Left lung (tissue), 14 donors: ENCODE measurements around the gene SMPX. TPM values are rescaled to one million over a fixed set of nuclear protein-coding genes. Genes with fewer than 3 reads are reported as not detected.

Experiments
- ATAC-seq: fragments of 200-7000 bp; cut with Tn5 transposase; one replicate; pipeline ENCODE4 v1.9.1; 2020; ENCODE audit warnings: moderate library complexity
- DNase-seq, 4 donors: peaks; one replicate each; pipeline ENCODE4 v3.0.0-alpha.2; 2013 to 2020
- H3K27ac ChIP-seq, 2 donors: fragments of 200-600 bp; sonication (generic) in 1 of 2; one replicate each; pipeline versions ENCODE4 v1.5.0 to v1.8.0; 2020 to 2021
- H3K27me3 ChIP-seq, 2 donors: fragments of 200-600 bp; sonication (generic) in 1 of 2; one replicate each; pipeline versions ENCODE4 v1.5.0 to v1.8.0; 2020 to 2021
- H3K36me3 ChIP-seq, 2 donors: fragments of 200-600 bp; sonication (generic) in 1 of 2; one replicate each; pipeline versions ENCODE4 v1.5.0 to v1.8.0; 2020 to 2021
- H3K4me1 ChIP-seq, 2 donors: fragments of 200-600 bp; one replicate each; pipeline ENCODE4 v1.8.0; 2021
- H3K4me3 ChIP-seq, 2 donors: fragments of 200-600 bp; sonication (generic) in 1 of 2; one replicate each; pipeline versions ENCODE4 v1.5.0 to v1.8.0; 2020 to 2021; ENCODE audit warnings: mild to moderate bottlenecking in 1 of 2
- H3K9me3 ChIP-seq, 2 donors: fragments of 200-600 bp; sonication (generic) in 1 of 2; one replicate each; pipeline versions ENCODE4 v1.5.0 to v1.8.0; 2020 to 2021
- CTCF ChIP-seq, 2 donors: fragments of 200-600 bp; sonication (generic) in 1 of 2; IDR thresholded peaks; one replicate each; pipeline versions ENCODE4 v1.5.0 to v1.8.0; 2021; ENCODE audit warnings: antibody characterized with exemption in 2 of 2
- intact Hi-C, 2 donors: fragments of 100-400 bp; cut with DNase I; formaldehyde crosslinking; loops; one replicate each; pipeline versions ENCODE4 v1.11.2 to v1.14.2; 2022
- long read RNA-seq, 12 donors: library from polyadenylated mRNA in 2 of 12; unstranded in 2 of 12; transcript quantifications; one replicate each; pipeline ENCODE4 v2.0.0 and lab custom pipeline, GENCODE V29; 2019 to 2026
- polyA plus RNA-seq, 6 donors: library from polyadenylated mRNA; unstranded; fragments of 120-200 nt; gene quantifications; one replicate each; pipeline ENCODE4 v1.2.1, GENCODE V29; 2013; ENCODE audit not compliant: insufficient read length in 6 of 6
- total RNA-seq, 2 donors: library from RNA; stranded (reverse); fragmentation: NEBNext Ultra II Directional; extraction: Animal tissue kit (Norgen Biotek cat#: 25700); gene quantifications; one replicate each; pipeline ENCODE4 v1.2.1, GENCODE V29; 2021
- donor health status: DM: no; HTN: yes; CAD: no.
- donor health status: DM: no; HTN: no; CAD: no.

The SMPX gene
- not detected for total RNA-seq
- polyA plus RNA-seq: 1 to 10 TPM; 3.2 to 10.0 (median 7.7) TPM
- long read RNA-seq, donor 1, partial matches to known transcripts: 0 of 4 reads
- long read RNA-seq, donor 1, other reads (novel, unspliced or antisense): 0 of 4 reads
- long read RNA-seq, donor 2, partial matches to known transcripts: 0 of 2 reads
- long read RNA-seq, donor 2, other reads (novel, unspliced or antisense): 0 of 2 reads
- long read RNA-seq, donor 3, partial matches to known transcripts: 0 of 1 reads
- long read RNA-seq, donor 3, other reads (novel, unspliced or antisense): 0 of 1 reads
- long read RNA-seq, donor 4: 0 reads
- long read RNA-seq, donor 5, partial matches to known transcripts: 0 of 3 reads
- long read RNA-seq, donor 5, other reads (novel, unspliced or antisense): 0 of 3 reads
- long read RNA-seq, donor 6, partial matches to known transcripts: 0 of 3 reads
- long read RNA-seq, donor 6, other reads (novel, unspliced or antisense): 0 of 3 reads
- long read RNA-seq, donor 7, partial matches to known transcripts: 0 of 2 reads
- long read RNA-seq, donor 7, other reads (novel, unspliced or antisense): 0 of 2 reads
- long read RNA-seq, donor 8, partial matches to known transcripts: 0 of 4 reads
- long read RNA-seq, donor 8, other reads (novel, unspliced or antisense): 0 of 4 reads
- long read RNA-seq, donor 9: 0 reads
- long read RNA-seq, donor 10: 0 reads
- long read RNA-seq, donor 11: 0 reads
- long read RNA-seq, donor 12, partial matches to known transcripts: 0 of 4 reads
- long read RNA-seq, donor 12, other reads (novel, unspliced or antisense): 0 of 4 reads

- DNase-seq (no peak), ATAC-seq (no peak)
- H3K4me1 ChIP-seq: no peaks in the 10 kb centered on the region
- H3K9me3 ChIP-seq: no peaks in the 10 kb centered on the region
- no peaks in the 10 kb centered on the region for H3K27me3 ChIP-seq
- no peak within 1 kb of the TSS for H3K27ac ChIP-seq
- no peak for TF ChIP-seq CTCF (IDR thresholded peaks at IDR 0.05)
- no peak within 1 kb of the TSS for H3K4me3 ChIP-seq
- intact Hi-C loops: no loop called here
- H3K36me3 ChIP-seq: no peaks in the 10 kb centered on the region
These were observed at the start of gene SMPX for GRCh38 chrX:21757960-21758359. SMPX (minus strand) TSS chrX:21758116; CDS start chrX:21754290, 3,826 bp downstream.

- H3K9me3 ChIP-seq: no peaks in the 10 kb centered on the region
- ATAC-seq (no peak), DNase-seq (no peak)
- no peak overlapping the region for H3K4me3 ChIP-seq
- intact Hi-C loops: no loop called here
- no peaks in the 10 kb centered on the region for H3K36me3 ChIP-seq
- H3K27ac ChIP-seq: no peak overlapping the region
- H3K27me3 ChIP-seq: no peaks in the 10 kb centered on the region
- H3K4me1 ChIP-seq: no peaks in the 10 kb centered on the region
- no peak for TF ChIP-seq CTCF (IDR thresholded peaks at IDR 0.05)
These were observed 48.8 kb upstream of the SMPX start for GRCh38 chrX:21806691-21807090.

GRCh38 chrX:21802839-21803238 is 44.9 kb upstream of the SMPX start:
- H3K27ac ChIP-seq: no peak overlapping the region
- no peak for ATAC-seq
- no peaks in the 10 kb centered on the region for H3K9me3 ChIP-seq
- DNase-seq: no peak
- TF ChIP-seq CTCF (IDR thresholded peaks at IDR 0.05): no peak
- H3K27me3 ChIP-seq: no peaks in the 10 kb centered on the region
- intact Hi-C loops: no loop called here
- H3K4me3 ChIP-seq: no peak overlapping the region
- H3K36me3 ChIP-seq: no peaks in the 10 kb centered on the region
- no peaks in the 10 kb centered on the region for H3K4me1 ChIP-seq

GRCh38 chrX:21802054-21802670 is 44.2 kb upstream of the SMPX start:
- no peak for TF ChIP-seq CTCF (IDR thresholded peaks at IDR 0.05)
- no peaks in the 10 kb centered on the region for H3K27me3 ChIP-seq
- intact Hi-C loops: no loop called here

GRCh38 chrX:21800344-21800770 is 42.4 kb upstream of the SMPX start:
- no peak overlapping the region for H3K4me3 ChIP-seq
- H3K27me3 ChIP-seq: no peaks in the 10 kb centered on the region
- no peak overlapping the region for H3K27ac ChIP-seq
- TF ChIP-seq CTCF (IDR thresholded peaks at IDR 0.05): no peak
- intact Hi-C loops: no loop called here
- no peaks in the 10 kb centered on the region for H3K36me3 ChIP-seq
- ATAC-seq (no peak), DNase-seq (no peak)
- no peaks in the 10 kb centered on the region for H3K4me1 ChIP-seq
- no peaks in the 10 kb centered on the region for H3K9me3 ChIP-seq

More at GRCh38 chrX:21802054-21802670, 44.2 kb upstream of the SMPX start:
- Histone ChIP-seq H3K9me3 (no peaks in the 10 kb centered on the region), H3K4me3 (no peak overlapping the region), H3K27ac (no peak overlapping the region), H3K4me1 (no peaks in the 10 kb centered on the region), H3K36me3 (no peaks in the 10 kb centered on the region)
- DNase-seq (no peak), ATAC-seq (no peak)
